HG03457 (cell line): Measurements from ENCODE around the gene SMG6.

ENCODE experiments used
- ATAC-seq: cut with Tn5 transposase; IDR thresholded peaks from one replicate; pipeline ENCODE4 v1.9.1; 2021; ENCODE audit warnings: moderate number of reproducible peaks; ENCODE audit not compliant: unreplicated experiment

SMG6 gene

DNA sequence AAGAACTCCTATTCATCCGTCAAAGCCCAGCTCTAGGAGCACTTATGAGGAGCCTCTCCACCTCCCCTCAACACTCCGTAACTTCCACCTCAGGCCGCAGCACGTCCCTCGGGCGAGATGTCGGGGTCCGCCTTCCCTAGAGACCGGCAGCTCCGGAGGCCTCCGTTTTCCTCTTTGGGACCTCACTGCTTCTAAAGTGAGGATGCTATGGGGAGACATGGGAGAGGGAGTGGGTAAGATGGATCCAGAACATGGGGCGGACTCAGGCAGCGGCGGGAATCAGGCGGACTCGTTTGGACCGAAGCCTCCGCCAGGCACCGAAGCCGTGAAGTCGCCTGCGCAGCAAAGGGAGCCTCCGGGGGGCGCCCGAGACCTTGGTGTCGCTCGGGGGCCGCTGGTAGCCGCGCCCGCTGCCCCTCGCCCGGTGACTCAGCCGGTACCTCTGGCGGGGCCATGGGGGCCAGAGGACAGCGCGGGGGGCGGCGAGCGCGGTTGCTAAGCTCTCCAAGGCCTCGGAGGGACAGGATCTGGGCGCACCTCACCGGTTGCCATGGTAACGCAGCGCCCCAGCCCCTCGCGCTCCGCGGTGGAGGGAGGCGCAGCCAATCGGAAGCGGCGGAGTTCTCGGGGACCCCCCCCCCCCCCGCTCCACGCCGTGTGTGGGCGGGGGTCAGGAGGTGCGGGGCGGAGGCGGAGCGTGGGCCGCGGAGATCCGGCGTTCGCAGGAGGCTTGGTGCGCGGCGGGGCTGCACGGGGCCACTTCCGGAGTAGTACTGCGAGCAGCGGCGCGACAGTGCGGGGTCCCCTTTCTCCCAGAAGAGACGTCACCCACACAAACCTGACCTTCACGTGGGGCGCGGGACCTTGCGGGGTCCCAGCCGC, 250.0 kb downstream of the SMG6 start:
- ATAC-seq = no peak

DNA sequence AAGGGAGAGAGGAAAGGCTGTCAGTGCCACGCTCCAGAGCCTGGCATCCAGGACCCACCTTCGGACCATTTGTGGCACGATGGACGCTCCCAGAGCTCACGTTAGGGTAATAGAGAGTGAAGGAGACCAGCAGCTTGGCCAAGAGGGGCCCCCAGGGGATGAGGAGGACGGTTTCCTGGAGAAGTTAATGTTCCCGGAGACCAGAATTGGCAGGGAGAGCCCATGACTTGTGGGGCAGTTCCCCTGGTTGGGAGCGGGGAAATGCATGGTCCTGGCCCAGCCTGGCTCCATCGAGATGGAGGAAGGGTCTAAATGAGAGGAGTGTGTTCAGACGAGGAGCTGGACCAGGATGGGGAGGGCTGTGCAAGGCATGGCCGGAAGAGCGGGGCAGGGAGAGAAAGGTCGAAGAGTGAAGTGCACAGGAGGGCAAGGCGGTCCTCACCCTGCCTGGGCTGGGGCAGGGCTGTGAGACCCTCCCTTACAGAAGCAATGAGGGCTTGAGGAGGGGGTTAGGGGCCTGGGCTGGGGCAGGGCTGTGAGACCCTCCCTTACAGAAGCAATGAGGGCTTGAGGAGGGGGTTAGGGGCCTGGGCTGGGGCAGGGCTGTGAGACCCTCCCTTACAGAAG, 251.5 kb downstream of the SMG6 start:
- no peak for ATAC-seq

DNA sequence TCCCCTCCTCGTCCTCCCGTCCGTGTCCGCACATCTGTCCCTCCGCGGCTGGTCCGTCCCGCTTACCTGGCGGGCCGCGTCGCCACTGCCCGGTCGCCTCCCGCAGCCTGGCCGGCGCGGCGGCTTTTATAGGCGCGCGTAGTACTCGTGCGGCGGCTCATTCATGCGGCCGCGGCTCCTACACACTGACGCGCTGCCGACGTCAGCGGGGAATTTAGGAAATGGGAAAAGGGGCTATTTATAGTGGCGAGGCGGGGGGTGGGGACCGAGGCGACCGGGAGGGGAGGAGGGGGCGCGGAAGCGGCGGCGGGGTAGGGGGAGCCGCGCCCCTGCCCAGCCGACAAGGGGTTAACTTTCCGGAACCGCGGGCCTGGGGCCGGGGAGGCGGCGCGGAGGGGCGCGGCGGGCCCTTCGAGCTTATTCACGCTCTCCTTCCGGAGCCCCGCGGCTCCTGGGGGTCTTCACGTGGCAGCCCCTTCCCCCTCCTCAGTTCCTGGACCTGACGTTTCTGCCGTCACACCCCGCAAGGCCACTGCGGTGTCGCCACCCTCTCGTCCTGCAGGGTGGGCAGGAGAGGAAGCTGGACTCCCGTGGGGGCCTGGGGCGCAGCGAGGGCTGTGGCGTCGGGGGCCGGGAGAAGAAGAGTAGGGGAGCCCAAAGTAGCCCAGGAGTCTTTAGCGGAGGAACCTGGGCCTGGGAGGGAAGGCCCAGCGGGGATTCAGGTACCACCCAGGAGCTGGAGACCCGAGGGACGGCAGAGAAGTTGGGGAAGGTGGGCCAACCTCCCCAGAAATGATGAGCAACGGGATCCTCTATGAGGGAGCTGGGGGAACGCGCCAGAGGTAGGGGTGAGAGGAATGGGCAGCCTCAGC, 252.3 kb downstream of the SMG6 start:
- no peak for ATAC-seq

DNA sequence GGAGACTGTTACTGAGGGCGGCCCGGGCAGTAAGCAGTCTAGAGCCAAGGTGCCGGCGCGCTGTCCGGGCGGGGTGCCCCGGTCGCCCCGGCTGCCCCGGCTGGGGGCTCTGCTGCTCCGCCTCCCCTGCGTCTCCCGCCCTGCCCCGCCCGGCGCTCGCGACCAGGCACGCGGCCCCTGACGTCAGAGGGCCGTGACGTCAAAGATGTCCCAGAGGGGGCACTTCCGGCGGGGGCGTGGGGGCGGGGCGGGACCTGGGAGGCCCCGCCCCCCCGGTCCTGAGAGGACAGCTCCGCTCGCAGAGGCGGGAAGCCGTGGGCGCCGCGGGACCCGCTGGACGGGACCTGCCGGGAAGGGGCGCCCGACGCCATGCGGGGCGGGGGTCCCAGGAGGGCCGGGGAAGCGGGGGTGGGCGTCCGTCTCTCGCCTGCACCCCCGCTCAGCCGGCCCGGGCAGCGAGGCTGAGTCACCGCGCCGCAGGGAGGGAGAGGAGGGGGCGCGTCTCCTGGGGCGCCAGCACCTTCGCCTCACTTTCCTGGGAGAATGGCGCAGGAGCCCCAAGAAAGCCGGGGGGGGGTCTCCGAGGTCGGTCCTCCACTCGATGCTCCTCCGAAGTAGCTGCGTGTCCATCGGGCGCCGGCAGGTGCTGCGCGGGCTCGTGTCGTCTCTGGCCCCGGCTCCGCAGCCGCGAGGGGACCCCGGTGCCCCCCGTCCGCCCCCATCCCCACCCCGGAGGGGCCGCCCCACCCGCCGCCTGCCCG, 253.1 kb downstream of the SMG6 start:
- ATAC-seq = no peak

DNA sequence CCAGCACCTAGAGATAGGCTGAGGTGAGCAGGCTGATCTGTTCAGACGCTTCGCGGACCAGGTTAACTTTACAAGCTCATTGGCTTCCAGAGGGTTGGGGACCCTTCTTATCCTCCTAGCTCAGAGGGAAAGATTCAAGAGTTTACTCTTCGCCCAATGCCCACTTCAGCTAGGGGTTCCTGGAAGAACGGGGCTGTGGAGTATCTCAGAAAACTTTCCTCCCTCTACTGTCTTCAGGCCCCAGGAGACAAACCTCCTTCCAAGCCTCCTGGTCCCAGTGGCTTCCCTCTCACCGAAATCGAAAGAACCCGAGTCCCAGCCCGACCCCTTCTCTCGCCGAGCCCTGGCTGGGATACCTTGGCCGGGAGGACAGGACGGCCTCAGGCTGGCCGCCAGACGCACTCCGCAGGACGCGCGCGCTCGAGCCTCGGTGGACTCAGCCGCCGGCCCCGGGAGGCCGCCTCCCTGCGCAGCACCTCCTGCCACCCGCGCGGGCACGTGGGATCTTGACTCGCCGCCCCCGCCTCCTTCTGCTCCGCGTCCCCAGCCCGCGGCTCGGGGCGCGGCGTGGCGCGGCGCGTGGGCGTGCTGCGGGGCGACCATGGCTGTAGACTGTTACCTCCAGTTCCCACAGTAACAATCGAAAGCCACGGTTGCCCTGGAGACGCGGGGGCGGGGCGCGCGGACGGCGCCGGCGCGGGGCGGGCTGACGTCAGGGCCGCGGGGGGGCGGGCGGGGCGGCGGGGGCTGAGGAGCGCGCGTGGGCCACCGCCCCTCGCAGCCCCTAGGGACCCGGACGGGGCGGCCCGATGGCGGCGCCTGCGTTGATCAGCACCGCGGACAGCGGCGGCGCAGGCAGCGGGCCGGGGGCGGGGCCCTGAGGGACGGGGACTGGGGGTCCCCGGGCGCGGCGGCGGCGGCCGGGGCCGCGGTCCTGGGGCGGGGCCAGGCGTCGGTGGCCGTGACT, 254.0 kb downstream of the SMG6 start:
- no peak for ATAC-seq

DNA sequence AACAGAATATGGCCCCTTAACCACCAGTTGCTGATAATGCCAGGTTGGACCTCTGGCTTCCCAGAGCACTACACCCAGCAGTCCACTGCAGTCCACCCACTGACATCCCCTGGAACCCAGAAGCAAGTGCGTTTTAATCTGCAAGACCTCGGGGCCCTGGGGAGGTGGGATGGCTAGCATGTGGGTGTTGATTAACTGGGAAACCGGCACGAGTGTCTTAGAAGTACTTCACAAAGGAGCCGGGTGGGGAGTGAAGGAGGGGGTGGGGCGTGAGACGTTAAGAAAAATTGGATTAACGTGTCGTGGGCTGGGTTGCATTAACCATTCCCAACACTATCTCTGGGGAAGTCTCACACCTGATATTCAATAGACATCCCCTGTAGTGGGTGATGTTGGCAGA, 254.8 kb downstream of the SMG6 start:
- ATAC-seq = no peak

DNA sequence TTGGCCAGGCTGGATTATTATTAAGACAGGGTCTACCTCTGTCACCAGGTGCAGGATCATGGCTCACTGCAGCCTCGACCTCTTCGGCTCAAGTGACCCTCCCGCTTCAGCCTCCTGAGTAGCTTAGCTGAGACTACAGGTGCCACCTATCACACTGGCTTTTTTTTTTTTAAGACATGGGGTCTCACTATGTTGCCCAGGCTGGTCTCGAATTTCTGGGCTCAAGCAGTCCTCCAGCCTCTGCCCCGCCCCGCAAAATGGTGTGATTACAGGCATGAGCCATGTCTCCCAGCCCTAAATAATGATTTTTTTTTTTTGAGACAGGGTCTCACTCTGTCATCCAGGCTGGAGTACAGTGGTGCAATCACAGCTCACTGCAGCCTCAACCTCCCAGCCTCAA, 256.0 kb downstream of the SMG6 start:
- no peak for ATAC-seq

DNA sequence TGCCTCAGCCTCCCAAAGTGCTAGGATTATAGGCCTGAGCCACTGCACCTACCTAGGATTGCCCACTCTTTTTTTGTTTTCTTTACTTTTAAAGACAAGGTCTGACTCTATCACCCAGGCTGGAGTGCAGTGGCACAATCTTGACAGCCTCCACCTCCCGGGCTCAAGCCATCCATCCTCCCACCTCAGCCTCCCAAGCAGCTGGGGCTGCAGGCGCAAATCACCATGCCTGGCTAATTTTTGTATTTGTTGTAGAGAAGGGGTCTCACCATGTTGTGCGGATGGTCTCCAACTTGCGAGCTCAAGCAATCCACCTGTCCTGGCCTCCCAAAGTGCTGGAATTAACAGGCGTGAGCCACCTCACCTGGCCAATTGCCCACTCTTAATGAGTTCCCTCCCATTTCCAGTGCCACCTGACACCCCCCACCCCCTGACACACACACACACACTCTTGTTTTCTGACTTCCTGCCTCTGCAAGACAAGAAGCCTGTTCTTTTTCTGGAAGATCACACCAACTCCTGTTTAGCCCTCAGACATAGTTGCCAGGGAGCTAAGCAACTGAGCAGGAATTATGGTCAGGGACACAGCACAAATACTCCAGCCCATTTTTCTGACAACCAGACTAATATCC, 259.2 kb downstream of the SMG6 start:
- no peak for ATAC-seq

DNA sequence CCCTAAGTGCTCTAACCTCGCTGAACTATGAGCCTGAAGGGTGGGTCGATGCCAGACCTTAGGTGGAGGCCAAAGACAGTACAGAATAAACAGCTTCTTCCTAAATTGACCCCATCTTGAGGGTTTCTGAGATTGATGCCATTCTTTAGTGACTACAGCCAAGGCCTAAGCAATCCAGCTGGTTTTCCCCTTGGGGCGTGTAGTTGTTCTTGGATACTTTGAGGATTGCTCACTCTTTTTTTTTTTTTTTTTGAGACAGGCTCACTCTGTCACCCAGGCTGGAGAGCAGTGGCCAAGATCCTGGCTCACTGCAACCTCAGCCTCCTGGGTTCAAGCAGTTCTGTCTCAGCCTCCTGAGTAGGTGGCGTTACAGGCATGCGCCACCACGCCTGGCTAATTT, 259.8 kb downstream of the SMG6 start:
- no peak for ATAC-seq

DNA sequence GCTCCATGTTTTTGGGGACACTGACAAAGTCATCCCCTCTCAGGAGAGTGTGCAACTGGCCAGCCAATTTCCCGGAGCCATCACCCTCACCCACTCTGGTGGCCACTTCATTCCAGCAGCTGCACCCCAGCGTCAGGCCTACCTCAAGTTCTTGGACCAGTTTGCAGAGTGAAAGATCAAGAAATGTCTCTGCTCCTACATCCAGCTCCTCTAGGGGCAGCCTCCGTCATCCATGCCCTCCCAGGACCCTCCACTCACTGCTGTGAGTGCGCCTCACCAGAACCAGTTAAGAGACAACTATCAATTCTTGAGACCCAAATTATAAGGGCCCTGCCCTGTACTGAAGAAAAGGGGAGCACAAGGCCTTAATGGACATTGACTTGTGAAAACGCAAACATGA, 260.7 kb downstream of the SMG6 start:
- ATAC-seq = no peak

DNA sequence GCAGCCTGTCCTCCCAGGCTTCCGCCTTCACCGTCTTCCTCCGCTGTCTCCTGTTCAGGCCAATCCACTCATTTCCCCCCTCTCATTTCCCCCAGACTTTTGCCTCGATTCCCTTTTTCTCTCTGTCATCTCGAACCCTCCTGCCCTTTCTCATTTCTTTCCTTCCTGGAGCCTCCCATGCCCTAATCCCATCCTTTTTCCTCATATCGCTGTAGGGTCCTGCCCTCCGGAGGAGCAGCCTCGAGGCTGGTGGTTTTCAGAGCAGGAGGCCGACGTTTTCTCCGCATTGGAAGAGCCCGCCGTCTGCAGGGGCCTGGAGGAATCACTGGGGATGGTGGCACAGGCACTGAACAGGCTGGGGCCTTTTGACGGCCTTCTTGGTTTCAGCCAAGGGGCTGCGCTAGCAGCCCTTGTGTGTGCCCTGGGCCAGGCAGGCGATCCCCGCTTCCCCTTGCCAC, 261.2 kb downstream of the SMG6 start:
- ATAC-seq = no peak

DNA sequence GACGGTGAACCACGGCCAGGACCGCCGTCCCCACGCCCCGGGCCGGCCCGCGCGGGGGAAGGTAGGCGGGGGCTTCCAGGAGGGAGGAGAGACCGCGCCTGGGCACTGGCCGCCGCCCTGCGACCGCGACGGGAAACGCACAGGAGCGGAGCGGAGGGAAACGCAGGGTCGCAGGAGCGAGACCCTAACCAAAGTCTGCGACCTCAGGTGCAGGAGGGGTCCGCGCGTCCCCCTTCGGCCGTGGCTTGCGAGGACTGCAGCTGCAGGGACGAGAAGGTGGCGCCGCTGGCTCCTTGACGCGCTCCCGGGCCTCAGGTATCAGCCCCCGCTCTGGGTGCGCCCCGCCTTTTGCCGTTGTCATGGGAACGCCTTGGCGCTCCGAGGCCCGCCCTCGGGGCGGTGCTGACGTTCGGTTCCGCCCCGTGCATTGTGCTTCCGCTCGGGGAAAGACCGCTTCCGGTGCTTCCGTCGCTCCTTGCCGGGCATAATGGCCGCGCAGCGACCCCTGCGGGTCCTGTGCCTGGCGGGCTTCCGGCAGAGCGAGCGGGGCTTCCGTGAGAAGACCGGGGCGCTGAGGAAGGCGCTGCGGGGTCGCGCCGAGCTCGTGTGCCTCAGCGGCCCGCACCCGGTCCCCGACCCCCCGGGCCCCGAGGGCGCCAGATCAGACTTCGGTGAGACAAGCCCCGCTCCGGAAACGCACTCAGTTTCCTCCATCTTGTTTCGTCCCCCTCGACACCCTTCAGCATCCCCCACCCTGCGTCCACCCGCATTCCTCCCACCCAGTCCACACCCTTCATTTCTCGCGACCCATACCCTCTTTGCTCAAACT, 261.8 kb downstream of the SMG6 start, which contains the start of gene OVCA2:
Gene OVCA2, plus strand, starts transcription at position 462 of the 829 bp plus-strand sequence. Its CDS starts 26 bp downstream, at position 488.
- peak; percentile 73 for ATAC-seq

DNA sequence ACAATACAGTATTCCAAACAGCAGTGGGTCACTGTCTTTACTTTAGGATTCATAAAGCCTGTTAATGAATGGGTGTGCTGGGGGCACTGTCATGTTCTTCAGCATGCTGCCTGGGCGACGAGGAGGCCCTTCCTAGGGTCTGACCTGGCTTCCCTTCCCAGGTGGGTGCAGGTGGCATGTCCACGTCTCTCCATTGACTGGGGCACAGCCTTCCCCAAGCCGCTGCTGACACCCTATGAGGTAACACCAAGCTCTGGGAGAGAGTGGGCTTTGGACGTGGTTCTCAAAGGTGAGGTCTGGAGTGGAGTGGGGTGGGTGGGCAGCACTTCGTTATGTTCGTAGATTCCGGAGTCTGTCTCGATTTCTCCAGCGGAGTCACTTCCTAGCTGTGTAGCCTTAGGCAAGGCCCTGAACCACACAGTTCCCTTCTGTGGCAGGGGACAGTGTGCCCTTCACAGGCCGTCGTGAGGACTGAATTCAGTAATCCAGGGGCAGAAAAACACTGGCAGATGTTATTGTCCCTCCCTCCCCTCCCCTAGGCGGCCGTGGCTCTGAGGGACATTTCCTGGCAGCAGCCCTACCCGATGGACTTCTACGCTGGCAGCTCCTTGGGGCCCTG, 262.5 kb downstream of the SMG6 start:
- ATAC-seq = no peak

DNA sequence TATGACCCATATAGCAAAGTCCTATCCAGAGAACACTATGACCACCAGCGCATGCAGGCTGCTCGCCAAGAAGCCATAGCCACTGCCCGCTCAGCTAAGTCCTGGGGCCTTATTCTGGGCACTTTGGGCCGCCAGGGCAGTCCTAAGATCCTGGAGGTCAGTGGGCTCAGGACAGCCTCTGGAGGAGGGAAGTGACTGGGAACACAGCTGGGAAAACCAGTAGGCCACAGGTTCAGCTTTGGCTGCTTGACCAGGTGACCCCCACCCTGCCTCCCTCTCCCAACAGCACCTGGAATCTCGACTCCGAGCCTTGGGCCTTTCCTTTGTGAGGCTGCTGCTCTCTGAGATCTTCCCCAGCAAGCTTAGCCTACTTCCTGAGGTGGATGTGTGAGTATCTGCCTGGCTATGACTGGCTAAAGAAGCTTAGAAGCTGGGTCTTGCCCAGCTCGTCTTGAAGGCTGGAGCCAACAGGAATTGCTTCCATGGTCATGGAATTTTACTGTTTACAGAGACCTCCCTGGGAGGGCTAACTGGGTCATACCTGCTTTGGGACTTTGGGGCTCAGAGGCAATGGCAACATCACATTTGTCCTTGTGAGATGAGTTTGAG, 263.3 kb downstream of the SMG6 start:
- no peak for ATAC-seq

DNA sequence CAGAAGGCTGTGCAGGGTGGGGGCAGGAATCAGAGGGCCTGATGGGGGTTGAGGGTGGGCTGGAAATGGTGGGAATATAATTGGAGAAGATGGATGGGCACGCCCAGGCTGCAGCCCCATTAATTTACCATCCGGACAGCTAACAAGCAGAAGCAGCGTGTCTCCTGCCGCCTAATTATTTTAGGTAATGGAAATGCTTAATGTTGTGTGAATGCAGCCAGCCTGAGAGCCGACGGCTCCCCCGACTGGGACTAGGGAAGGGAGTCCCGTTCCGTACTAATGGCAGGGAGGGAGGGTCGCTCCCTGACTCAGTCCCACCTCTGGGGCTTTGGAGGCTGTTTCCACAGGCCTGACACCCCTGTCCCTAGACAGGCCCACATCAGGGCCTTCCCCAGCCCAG, 266.4 kb downstream of the SMG6 start:
- no peak for ATAC-seq

DNA sequence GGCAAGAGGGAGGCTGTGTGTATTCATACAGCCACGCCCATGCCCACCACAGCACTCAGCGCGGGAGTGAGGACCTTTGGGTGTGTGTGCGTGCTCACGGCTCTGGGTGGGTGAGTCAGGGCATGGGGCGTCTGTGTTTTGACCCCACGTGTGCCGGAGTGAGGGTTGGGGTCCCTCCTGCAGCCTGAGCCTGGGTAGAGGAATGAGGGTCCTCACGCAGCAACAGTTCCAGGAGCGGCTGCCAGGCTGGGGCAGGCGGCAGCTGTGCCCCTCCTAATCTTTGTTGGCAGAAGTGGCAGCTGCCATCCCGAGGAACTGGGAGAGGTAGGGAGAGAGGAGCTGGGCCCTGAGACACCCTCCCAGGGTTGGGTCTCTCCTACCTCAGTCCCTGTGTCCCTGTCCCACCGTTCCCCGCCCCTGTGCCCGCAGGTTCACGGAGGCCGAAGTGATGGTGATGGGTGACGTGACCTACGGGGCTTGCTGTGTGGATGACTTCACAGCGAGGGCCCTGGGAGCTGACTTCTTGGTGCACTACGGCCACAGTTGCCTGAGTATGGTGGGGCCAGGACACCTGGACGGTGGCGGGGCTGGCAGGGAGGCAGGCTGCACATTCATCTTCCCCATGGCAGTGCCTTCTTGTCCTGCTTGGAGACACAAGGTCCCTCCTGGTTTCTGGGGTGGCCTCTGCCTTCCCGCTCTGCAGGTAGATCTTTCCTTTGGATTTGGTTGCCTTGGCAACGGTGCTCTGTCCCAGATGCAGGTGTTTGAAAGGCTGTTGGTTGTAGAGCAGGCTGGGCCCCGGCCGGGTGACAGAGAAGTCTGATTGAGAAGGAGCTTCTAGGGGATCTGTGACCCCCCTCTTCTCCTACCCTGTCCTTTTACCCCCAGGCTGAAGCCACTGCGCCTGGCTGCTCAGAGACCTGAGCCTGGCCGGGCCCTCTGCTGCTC, 267.8 kb downstream of the SMG6 start:
- no peak for ATAC-seq
